HepG2 (cell line): ENCODE measurements around the gene SUSD3. TPM values are rescaled to one million over a fixed set of nuclear protein-coding genes. Genes with fewer than 3 reads are reported as not detected.

Source experiments
- AGO2 ChIP-seq: fragments of 200-400 bp; formaldehyde crosslinking; optimal IDR thresholded peaks from 2 replicates; pipeline ENCODE3; 2017; ENCODE audit warnings: mild to moderate bottlenecking, low read depth, low read length, moderate library complexity
- ARHGAP35 ChIP-seq: sonication (generic); formaldehyde crosslinking; IDR thresholded peaks from 2 replicates; pipeline ENCODE4 v1.9.0; 2022; ENCODE audit warnings: mild to moderate bottlenecking, inconsistent platforms, moderate library complexity, missing genetic modification reagents, borderline replicate concordance
- CREM ChIP-seq, 2 experiments: sonication (generic) in 1 of 2; formaldehyde crosslinking in 1 of 2; IDR thresholded peaks; 2 replicates each; pipeline versions ENCODE4 v1.4.0 to v1.6.1; 2016 to 2020; ENCODE audit warnings: antibody characterized with exemption in 1 of 2, mild to moderate bottlenecking in 1 of 2, missing genetic modification reagents in 1 of 2
- GATAD2A ChIP-seq: IDR thresholded peaks from 2 replicates; pipeline ENCODE4 v1.6.1; 2016
- HIVEP1 ChIP-seq: sonication (generic); formaldehyde crosslinking; IDR thresholded peaks from 2 replicates; pipeline ENCODE4 v1.4.0; 2020; ENCODE audit warnings: mild to moderate bottlenecking, missing genetic modification reagents
- ISX ChIP-seq: sonication (generic); formaldehyde crosslinking; conservative IDR thresholded peaks from 2 replicates; pipeline ENCODE4 v1.5.0; 2020; ENCODE audit warnings: missing genetic modification reagents
- PRMT3 ChIP-seq: sonication (generic); formaldehyde crosslinking; IDR thresholded peaks from 2 replicates; pipeline ENCODE4 v1.8.1; 2022; ENCODE audit warnings: low read depth, mild to moderate bottlenecking, moderate library complexity, missing genetic modification reagents, borderline replicate concordance
- RARG ChIP-seq: sonication (generic); formaldehyde crosslinking; IDR thresholded peaks from 2 replicates; pipeline ENCODE4 v1.4.0; 2020; ENCODE audit warnings: low read depth, mild to moderate bottlenecking, missing genetic modification reagents
- RBFOX2 ChIP-seq: fragments of 200-400 bp; formaldehyde crosslinking; IDR thresholded peaks from 2 replicates; pipeline ENCODE4 v1.6.1; 2017; ENCODE audit warnings: low read depth, mild to moderate bottlenecking, low read length
- RFXAP ChIP-seq: sonication (generic); formaldehyde crosslinking; IDR thresholded peaks from 2 replicates; pipeline ENCODE4 v1.4.0; 2020; ENCODE audit warnings: missing genetic modification reagents, borderline replicate concordance
- SALL1 ChIP-seq: sonication (generic); formaldehyde crosslinking; IDR thresholded peaks from 2 replicates; pipeline ENCODE4 v1.8.0; 2022; ENCODE audit warnings: mild to moderate bottlenecking, missing genetic modification reagents
- SNRNP70 ChIP-seq: fragments of 200-400 bp; formaldehyde crosslinking; IDR thresholded peaks from 2 replicates; pipeline ENCODE4 v1.6.1; 2017; ENCODE audit warnings: mild to moderate bottlenecking, low read depth, low read length, moderate library complexity
- TBX2 ChIP-seq: sonication (generic); formaldehyde crosslinking; IDR thresholded peaks from 2 replicates; pipeline ENCODE4 v1.5.0; 2020; ENCODE audit warnings: missing genetic modification reagents, mild to moderate bottlenecking, borderline replicate concordance
- ZBTB4 ChIP-seq: sonication (generic); formaldehyde crosslinking; IDR thresholded peaks from 2 replicates; pipeline ENCODE4 v1.4.0; 2020; ENCODE audit warnings: missing genetic modification reagents, mild to moderate bottlenecking, borderline replicate concordance
- ZMYM3 ChIP-seq: sonication (generic); formaldehyde crosslinking; IDR thresholded peaks from 2 replicates; pipeline ENCODE4 v1.5.1; 2020; ENCODE audit warnings: mild to moderate bottlenecking, missing genetic modification reagents
- ZNF251 ChIP-seq: sonication (generic); formaldehyde crosslinking; IDR thresholded peaks from 2 replicates; pipeline ENCODE4 v1.9.0; 2021; ENCODE audit warnings: mild to moderate bottlenecking, missing genetic modification reagents
- polyA plus RNA-seq, 8 experiments: library from polyadenylated mRNA; depleted of rRNA in 3 of 8; stranded (reverse) in 7 of 8; unstranded in 1 of 8; fragments of >200 nt; fragmentation: Illumina TruSeq in 4 of 8; extraction: Trizol in 4 of 8; gene quantifications; 2 replicates each; pipeline versions ENCODE4 v1.2.1 to v1.2.3, GENCODE V29; 2011 to 2016; ENCODE audit warnings: low read depth in 4 of 8, missing spikeins in 1 of 8, mixed read lengths in 1 of 8; ENCODE audit not compliant: insufficient read depth in 1 of 8
- total RNA-seq, 5 experiments: library from RNA; depleted of rRNA; stranded (reverse); fragments of >200 nt; fragmentation: Illumina TruSeq; extraction: Trizol; gene quantifications; 2 replicates each; pipeline ENCODE4 v1.2.3, GENCODE V29; 2016; ENCODE audit warnings: low read depth in 1 of 5
- TF ChIP-seq, protein P1 (sequence below): sonication (generic); formaldehyde crosslinking; IDR thresholded peaks from 2 replicates; pipeline ENCODE4 v1.4.0; 2020; ENCODE audit warnings: mild to moderate bottlenecking, missing genetic modification reagents
- TF ChIP-seq, protein P2 (sequence below): IDR thresholded peaks from 2 replicates; pipeline ENCODE4 v1.6.1; 2016; ENCODE audit warnings: low read depth, missing genetic modification reagents, missing compliant biosample characterization

The SUSD3 gene
- total and polyA plus RNA-seq, 2 of the 13 experiments (the other 11 are each of a cell fraction or from before 2014, with no cell fraction given), result 7.0 to 9.1 TPM

DNA sequence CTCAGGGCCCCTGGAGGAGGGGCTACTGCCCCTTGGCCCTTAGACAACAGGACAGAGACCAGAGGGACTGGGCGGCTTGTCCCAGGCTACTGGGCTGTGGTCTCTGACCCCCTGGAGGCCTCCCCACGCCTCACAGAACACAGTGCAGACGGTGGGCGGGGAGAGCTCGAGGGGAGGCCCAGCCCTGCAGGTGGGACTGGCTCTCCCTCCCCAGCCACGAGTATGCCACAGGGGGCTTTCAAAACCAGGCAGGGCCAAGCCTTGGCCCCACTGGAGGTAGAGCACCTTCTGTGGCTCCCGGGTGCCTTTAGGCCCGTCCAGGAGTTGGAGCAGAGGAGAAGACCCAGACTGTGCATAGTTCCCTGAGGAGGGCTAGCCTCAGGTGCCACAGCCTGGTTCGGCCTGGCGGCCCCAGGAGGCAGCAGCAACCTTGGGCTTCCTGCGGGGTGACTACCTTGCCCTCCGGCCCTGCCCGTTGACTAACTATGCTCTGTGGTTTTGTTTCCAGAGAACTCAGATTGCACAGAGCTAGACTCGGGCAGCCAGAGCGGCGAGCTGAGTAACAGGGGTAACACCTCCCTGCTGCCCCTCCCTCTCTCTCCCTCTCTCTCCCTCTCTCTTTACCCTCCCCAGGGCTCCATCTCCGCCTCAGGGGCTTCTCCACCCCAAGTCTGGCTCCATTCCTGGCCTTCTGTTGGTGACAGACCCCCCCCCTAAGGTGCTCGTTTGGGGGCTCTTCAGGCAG, 53.0 kb downstream of the SUSD3 start (continued):
- TF ChIP-seq RARG (CRISPR knock-in tag), result no peak
- TF ChIP-seq HIVEP1 (CRISPR knock-in tag), result no peak
- TF ChIP-seq GATAD2A (CRISPR knock-in tag), result 0 out of 2 replicates have a peak, but pooled peaks have one; percentile 18
- TF ChIP-seq ZMYM3 (CRISPR knock-in tag), result peak; percentile 44; the same call in 1 of the 2 replicates
- TF ChIP-seq, protein P1, sequence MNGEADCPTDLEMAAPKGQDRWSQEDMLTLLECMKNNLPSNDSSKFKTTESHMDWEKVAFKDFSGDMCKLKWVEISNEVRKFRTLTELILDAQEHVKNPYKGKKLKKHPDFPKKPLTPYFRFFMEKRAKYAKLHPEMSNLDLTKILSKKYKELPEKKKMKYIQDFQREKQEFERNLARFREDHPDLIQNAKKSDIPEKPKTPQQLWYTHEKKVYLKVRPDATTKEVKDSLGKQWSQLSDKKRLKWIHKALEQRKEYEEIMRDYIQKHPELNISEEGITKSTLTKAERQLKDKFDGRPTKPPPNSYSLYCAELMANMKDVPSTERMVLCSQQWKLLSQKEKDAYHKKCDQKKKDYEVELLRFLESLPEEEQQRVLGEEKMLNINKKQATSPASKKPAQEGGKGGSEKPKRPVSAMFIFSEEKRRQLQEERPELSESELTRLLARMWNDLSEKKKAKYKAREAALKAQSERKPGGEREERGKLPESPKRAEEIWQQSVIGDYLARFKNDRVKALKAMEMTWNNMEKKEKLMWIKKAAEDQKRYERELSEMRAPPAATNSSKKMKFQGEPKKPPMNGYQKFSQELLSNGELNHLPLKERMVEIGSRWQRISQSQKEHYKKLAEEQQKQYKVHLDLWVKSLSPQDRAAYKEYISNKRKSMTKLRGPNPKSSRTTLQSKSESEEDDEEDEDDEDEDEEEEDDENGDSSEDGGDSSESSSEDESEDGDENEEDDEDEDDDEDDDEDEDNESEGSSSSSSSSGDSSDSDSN, result peak; percentile 10
- no peak for TF ChIP-seq PRMT3 (CRISPR knock-in tag)
- 0 out of 2 replicates have a peak, but pooled peaks have one; percentile 50 for TF ChIP-seq ARHGAP35 (CRISPR knock-in tag)
- TF ChIP-seq, protein P2, sequence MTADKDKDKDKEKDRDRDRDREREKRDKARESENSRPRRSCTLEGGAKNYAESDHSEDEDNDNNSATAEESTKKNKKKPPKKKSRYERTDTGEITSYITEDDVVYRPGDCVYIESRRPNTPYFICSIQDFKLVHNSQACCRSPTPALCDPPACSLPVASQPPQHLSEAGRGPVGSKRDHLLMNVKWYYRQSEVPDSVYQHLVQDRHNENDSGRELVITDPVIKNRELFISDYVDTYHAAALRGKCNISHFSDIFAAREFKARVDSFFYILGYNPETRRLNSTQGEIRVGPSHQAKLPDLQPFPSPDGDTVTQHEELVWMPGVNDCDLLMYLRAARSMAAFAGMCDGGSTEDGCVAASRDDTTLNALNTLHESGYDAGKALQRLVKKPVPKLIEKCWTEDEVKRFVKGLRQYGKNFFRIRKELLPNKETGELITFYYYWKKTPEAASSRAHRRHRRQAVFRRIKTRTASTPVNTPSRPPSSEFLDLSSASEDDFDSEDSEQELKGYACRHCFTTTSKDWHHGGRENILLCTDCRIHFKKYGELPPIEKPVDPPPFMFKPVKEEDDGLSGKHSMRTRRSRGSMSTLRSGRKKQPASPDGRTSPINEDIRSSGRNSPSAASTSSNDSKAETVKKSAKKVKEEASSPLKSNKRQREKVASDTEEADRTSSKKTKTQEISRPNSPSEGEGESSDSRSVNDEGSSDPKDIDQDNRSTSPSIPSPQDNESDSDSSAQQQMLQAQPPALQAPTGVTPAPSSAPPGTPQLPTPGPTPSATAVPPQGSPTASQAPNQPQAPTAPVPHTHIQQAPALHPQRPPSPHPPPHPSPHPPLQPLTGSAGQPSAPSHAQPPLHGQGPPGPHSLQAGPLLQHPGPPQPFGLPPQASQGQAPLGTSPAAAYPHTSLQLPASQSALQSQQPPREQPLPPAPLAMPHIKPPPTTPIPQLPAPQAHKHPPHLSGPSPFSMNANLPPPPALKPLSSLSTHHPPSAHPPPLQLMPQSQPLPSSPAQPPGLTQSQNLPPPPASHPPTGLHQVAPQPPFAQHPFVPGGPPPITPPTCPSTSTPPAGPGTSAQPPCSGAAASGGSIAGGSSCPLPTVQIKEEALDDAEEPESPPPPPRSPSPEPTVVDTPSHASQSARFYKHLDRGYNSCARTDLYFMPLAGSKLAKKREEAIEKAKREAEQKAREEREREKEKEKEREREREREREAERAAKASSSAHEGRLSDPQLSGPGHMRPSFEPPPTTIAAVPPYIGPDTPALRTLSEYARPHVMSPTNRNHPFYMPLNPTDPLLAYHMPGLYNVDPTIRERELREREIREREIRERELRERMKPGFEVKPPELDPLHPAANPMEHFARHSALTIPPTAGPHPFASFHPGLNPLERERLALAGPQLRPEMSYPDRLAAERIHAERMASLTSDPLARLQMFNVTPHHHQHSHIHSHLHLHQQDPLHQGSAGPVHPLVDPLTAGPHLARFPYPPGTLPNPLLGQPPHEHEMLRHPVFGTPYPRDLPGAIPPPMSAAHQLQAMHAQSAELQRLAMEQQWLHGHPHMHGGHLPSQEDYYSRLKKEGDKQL, result no peak
- no peak for TF ChIP-seq RBFOX2
- no peak for TF ChIP-seq TBX2 (CRISPR knock-in tag)
- no peak for TF ChIP-seq ZBTB4 (CRISPR knock-in tag)
- TF ChIP-seq ISX (CRISPR knock-in tag), result no peak
- no peak for TF ChIP-seq RFXAP (CRISPR knock-in tag)
- TF ChIP-seq ZNF251 (CRISPR knock-in tag), result no peak
- peak; percentile 40; the same call in 1 of the 2 replicates for TF ChIP-seq SALL1
- TF ChIP-seq AGO2, result peak; percentile 15
- TF ChIP-seq SNRNP70, result no peak
- TF ChIP-seq CREM (IDR thresholded peaks at IDR 0.05), result no peak
- no peak for TF ChIP-seq CREM (CRISPR knock-in tag; IDR thresholded peaks at IDR 0.05)
